Measurements from ENCODE around the gene TRPV6. TPM values are rescaled to one million over a fixed set of nuclear protein-coding genes. Genes with fewer than 3 reads are reported as not detected.

TRPV6 gene
- total and polyA plus RNA-seq, 2 of the 4 experiments (the other 2 are of a cell fraction): 0.03 TPM; not detected in 1

DNA sequence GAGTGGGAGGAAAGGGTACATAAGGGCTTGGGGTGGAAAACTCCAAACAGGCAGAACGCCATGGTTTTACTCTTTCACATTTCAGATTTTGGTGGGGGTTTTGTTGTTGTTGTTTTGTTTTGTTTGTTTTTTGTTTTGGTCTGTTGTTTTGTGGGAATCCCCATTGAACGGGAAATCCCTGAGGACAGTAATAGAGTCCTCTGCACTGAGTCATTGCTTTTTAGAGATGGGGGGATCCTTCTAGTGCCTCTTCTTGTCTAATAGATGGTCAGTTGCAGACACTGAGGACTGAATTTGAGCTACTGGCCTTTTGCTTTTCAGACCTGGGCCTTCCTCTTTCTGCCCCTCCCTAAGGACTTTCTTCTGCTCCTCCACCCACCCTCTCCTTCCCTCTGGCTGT lies 28.0 kb upstream of the TRPV6 start:
- H3K18ac ChIP-seq (ENCODE audit: low read depth, low read length): no peak overlapping the region
- H2BK20ac ChIP-seq (ENCODE audit: low read depth, low read length): no peak overlapping the region
- peaks cover 2% of the 10 kb centered on the region; the same call in 1 of the 2 replicates for H3K9me3 ChIP-seq (ENCODE audit: control insufficient read depth, insufficient read depth, low read length)
- no peaks in the 10 kb centered on the region for H3K79me1 ChIP-seq (ENCODE audit: low read depth in 1 of 2, low read length in 2 of 2)
- no peak overlapping the region for H2AFZ ChIP-seq (replicated peaks; ENCODE audit: low read length, poor library complexity)
- H2AK5ac ChIP-seq (ENCODE audit: low read depth, low read length): no peak overlapping the region
- no CpG with 5 or more reads among the region's 2 CpGs for WGBS, 2 experiments (ENCODE audit: extremely low coverage in 2 of 2, insufficient read length in 1 of 2)
- intact Hi-C loops (cut with micrococcal nuclease): no loop called here
- no peak overlapping the region for H3K27ac ChIP-seq (ENCODE audit: insufficient read depth, low read length)
- no peak overlapping the region for H3K4ac ChIP-seq (ENCODE audit: low read depth, low read length)
- no peaks in the 10 kb centered on the region for H3K36me3 ChIP-seq (ENCODE audit: control insufficient read depth, insufficient read depth, low read length)
- DNase-seq: no peak
- no peaks in the 10 kb centered on the region for H3K9me1 ChIP-seq (ENCODE audit: insufficient read depth, low read length)
- H2BK5ac ChIP-seq (ENCODE audit: low read depth, low read length, poor library complexity, severe bottlenecking): no peak overlapping the region
- no peak overlapping the region for H2BK15ac ChIP-seq (ENCODE audit: low read depth, low read length)
- ATAC-seq (ENCODE audit: low read depth): no peak
- no peaks in the 10 kb centered on the region for H4K20me1 ChIP-seq (ENCODE audit: insufficient read depth, low read length)
- TF ChIP-seq RCOR1 (IDR thresholded peaks at IDR 0.05; ENCODE audit: insufficient replicate concordance, low read length) (no peak), MAZ (IDR thresholded peaks at IDR 0.05; ENCODE audit: borderline replicate concordance, low read depth, low read length) (no peak), CEBPB (IDR thresholded peaks at IDR 0.05; ENCODE audit: low read depth, low read length) (no peak), SMC3 (IDR thresholded peaks at IDR 0.05; ENCODE audit: low read depth, low read length) (no peak), POLR2A (IDR thresholded peaks at IDR 0.05; ENCODE audit: low read depth, low read length) (no peak), RFX5 (IDR thresholded peaks at IDR 0.05; ENCODE audit: low read depth, low read length) (no peak), RAD21 (IDR thresholded peaks at IDR 0.05; ENCODE audit: low read length) (no peak), CHD1 (IDR thresholded peaks at IDR 0.05; ENCODE audit: low read depth, low read length) (no peak), NFE2L2 (IDR thresholded peaks at IDR 0.05; ENCODE audit: low read depth, low read length) (no peak), MXI1 (IDR thresholded peaks at IDR 0.05; ENCODE audit: borderline replicate concordance, low read depth, low read length) (no peak), BHLHE40 (IDR thresholded peaks at IDR 0.05; ENCODE audit: low read depth, low read length) (no peak), FOS (IDR thresholded peaks at IDR 0.05; ENCODE audit: low read depth, low read length) (no peak), MAFK (IDR thresholded peaks at IDR 0.05; ENCODE audit: low read depth, low read length) (no peak)
- TF ChIP-seq, protein P1, sequence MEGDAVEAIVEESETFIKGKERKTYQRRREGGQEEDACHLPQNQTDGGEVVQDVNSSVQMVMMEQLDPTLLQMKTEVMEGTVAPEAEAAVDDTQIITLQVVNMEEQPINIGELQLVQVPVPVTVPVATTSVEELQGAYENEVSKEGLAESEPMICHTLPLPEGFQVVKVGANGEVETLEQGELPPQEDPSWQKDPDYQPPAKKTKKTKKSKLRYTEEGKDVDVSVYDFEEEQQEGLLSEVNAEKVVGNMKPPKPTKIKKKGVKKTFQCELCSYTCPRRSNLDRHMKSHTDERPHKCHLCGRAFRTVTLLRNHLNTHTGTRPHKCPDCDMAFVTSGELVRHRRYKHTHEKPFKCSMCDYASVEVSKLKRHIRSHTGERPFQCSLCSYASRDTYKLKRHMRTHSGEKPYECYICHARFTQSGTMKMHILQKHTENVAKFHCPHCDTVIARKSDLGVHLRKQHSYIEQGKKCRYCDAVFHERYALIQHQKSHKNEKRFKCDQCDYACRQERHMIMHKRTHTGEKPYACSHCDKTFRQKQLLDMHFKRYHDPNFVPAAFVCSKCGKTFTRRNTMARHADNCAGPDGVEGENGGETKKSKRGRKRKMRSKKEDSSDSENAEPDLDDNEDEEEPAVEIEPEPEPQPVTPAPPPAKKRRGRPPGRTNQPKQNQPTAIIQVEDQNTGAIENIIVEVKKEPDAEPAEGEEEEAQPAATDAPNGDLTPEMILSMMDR (conservative IDR thresholded peaks at IDR 0.05; ENCODE audit: low read depth, low read length): no peak
- TF ChIP-seq, protein P2, sequence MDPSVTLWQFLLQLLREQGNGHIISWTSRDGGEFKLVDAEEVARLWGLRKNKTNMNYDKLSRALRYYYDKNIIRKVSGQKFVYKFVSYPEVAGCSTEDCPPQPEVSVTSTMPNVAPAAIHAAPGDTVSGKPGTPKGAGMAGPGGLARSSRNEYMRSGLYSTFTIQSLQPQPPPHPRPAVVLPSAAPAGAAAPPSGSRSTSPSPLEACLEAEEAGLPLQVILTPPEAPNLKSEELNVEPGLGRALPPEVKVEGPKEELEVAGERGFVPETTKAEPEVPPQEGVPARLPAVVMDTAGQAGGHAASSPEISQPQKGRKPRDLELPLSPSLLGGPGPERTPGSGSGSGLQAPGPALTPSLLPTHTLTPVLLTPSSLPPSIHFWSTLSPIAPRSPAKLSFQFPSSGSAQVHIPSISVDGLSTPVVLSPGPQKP (IDR thresholded peaks at IDR 0.05; ENCODE audit: borderline replicate concordance, low read depth, low read length): no peak
- TF ChIP-seq, protein P3, sequence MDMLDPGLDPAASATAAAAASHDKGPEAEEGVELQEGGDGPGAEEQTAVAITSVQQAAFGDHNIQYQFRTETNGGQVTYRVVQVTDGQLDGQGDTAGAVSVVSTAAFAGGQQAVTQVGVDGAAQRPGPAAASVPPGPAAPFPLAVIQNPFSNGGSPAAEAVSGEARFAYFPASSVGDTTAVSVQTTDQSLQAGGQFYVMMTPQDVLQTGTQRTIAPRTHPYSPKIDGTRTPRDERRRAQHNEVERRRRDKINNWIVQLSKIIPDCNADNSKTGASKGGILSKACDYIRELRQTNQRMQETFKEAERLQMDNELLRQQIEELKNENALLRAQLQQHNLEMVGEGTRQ (IDR thresholded peaks at IDR 0.05; ENCODE audit: low read depth, low read length): no peak
- no peak overlapping the region for H3K56ac ChIP-seq (ENCODE audit: extremely low read depth, insufficient read depth, low read length)
- no peaks in the 10 kb centered on the region for H3K4me1 ChIP-seq (ENCODE audit: control insufficient read depth, insufficient read depth, low read length)
- no TSS peak for BruUV-seq (replicated peaks)
- no peak overlapping the region for H4K8ac ChIP-seq (ENCODE audit: low read depth in 2 of 2, low read length in 2 of 2)
- no peak overlapping the region for H4K5ac ChIP-seq (ENCODE audit: low read depth, low read length)
- H3K14ac ChIP-seq (replicated peaks; ENCODE audit: low read depth, low read length): no peak overlapping the region
- dilution Hi-C loops (cut with HindIII; ENCODE audit: low sequenced_read_pairs, unreplicated experiment): no loop called here
- no peak overlapping the region for H4K91ac ChIP-seq (ENCODE audit: insufficient read depth, low read depth, low read length)
- no peak overlapping the region for H2BK120ac ChIP-seq (ENCODE audit: low read depth, low read length)
- in situ Hi-C loops (cut with MboI; ENCODE audit: low sequenced_read_pairs): no loop called here
- no peak overlapping the region for H3K9ac ChIP-seq (ENCODE audit: low read depth, low read length)
- H3K27me3 ChIP-seq (ENCODE audit: control insufficient read depth, insufficient read depth, low read length): no peaks in the 10 kb centered on the region
- CTCF ChIA-PET: no interaction called here
- no peak overlapping the region for H3K23ac ChIP-seq (ENCODE audit: low read depth, low read length)
- H3K4me3 ChIP-seq (ENCODE audit: insufficient read depth, low read depth, low read length): no peak overlapping the region
- H2AK9ac ChIP-seq (replicated peaks; ENCODE audit: low read depth, low read length, poor library complexity): no peak overlapping the region
- POLR2A ChIA-PET (ENCODE audit: unreplicated experiment): no interaction called here
- no peak overlapping the region for H3K4me2 ChIP-seq (ENCODE audit: low read depth, low read length)
